Hematopoietic multipotent progenitor cell treated with erythropoietin and hydrocortisone succinate and interleukin-3 and kit ligand, for 4 days (in vitro differentiated cells): ENCODE measurements around the gene DIRAS1.
"Not testable (repeated sequence)": the region's sequence is repeated elsewhere in the genome, so short reads cannot be mapped to it uniquely, and the experiment has no call there.

Experiments
- DNase-seq: peaks from one replicate; pipeline ENCODE4 v3.0.0-alpha.2; 2015

Gene DIRAS1

DNA sequence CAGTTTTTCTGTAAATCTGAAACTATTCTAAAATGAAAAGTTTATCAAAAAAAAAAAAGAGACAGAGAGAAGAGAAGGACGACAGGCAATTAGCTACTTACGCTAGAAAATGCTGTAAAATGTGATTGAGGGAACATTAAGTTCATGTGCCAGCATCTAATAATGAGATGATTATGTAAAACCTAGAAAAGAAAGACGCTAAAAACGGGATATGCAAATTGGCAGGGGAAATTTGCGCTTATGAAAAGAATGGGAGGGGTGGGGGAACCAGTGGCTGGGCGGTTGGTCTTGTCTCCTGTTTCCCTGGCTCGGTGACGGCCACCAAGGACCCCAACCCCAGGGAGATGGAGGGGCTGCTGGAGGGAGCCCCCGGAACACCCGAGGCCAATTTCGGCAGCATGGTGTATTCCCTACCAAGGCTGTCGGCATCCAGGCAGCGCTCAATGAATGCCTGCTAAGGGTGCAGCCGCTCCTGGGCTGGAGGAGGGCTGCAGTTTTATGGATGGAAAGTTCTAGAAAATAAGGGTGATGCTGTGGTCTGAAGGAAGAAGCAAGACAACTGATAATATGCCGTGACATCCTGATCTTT is 52.9 kb downstream of the DIRAS1 start:
- no peak for DNase-seq

DNA sequence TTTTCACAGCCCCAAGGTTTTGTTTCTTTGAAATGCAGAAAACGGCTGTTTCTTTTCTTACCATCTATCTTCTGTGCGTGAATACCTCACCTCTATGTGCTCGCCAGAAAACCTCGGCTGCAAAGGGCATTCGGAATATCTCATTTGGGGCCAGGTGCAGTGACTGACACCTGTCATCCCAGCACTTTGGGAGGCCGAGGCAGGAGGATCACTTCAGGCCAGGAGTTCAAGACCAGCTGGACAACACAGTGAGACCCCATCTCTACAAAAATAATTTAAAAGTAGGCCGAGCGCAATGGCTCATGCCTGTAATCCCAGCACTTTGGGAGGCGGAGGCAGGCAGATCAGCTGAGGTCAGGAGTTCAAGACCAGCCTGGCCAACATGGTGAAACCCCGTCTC is 53.8 kb downstream of the DIRAS1 start:
- DNase-seq = not testable (repeated sequence)

DNA sequence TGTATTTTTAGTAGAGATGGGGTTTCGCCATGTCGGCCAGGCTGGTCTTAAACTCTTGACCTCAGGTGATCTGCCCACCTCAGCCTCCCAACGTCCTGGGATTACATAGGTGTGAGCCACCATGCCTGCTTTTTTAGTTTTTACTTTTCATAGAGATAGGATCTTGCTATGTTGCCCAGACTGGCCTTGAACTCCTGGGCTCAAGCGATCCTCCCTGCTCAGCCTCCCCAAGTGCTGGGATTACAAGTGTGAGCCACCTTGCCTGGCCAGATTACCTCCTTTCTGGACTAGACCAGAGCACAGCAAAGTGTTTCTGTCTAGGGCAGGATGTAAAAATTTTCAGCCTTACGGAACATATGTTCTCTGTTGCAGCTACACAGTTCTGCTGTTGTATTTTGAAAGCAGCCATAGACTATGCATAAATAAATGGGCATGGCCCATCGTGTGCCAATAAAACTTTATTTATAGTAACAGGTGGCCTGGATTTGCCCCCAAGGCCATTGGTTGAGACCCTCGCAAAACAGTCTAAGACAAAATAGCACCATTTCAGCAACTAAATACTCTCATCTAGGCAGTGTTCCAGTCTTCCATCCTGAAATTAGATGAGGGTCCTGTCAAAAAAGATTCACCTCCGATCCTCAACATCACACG is 54.7 kb downstream of the DIRAS1 start:
- no peak for DNase-seq

DNA sequence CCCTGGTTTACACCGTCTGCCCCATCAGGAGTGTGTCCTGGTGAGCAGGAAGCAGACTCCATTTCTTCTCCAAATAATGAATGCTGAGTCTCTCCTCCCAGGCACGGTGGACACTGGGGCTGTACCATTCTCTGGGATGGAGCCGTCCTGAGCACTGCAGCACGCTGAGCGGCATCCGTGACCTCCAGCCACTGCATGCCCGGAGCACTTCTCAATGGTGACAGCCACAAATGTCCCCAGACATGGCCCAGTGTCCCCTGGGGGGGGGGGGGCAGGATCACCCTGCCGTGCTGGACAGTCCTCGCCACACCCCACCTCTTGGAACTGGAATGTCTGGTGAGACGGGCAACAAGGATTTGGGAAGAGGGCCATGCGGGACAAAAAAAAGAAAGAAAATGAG is 56.1 kb downstream of the DIRAS1 start:
- DNase-seq = no peak
